GM12873 (cell line): Measurements from ENCODE around the gene RSAD1.

Experiments used
- CTCF ChIP-seq: IDR thresholded peaks from 2 replicates; pipeline ENCODE4 v1.5.1; 2012; ENCODE audit warnings: low read depth, mild to moderate bottlenecking, moderate library complexity, low read length, control low read depth; ENCODE audit not compliant: insufficient read depth; ENCODE audit errors: missing control alignments

Gene RSAD1

GRCh38 chr17:50482516-50482915, 3.9 kb downstream of the RSAD1 start:
- TF ChIP-seq CTCF, result peak; percentile 92

GRCh38 chr17:50483266-50483665, 4.6 kb downstream of the RSAD1 start:
- TF ChIP-seq CTCF, result no peak

- no peak for TF ChIP-seq CTCF
Observed at GRCh38 chr17:50484386-50485155, 5.9 kb downstream of the RSAD1 start.

- TF ChIP-seq CTCF, result no peak
Observed at GRCh38 chr17:50487213-50488096, 8.8 kb downstream of the RSAD1 start.

GRCh38 chr17:50488880-50489279, 10.2 kb downstream of the RSAD1 start:
- no peak for TF ChIP-seq CTCF

GRCh38 chr17:50491505-50491904, 12.8 kb downstream of the RSAD1 start:
- TF ChIP-seq CTCF, result no peak

GRCh38 chr17:50492214-50492613, 13.6 kb downstream of the RSAD1 start:
- no peak for TF ChIP-seq CTCF
